MM.1S (cell line): ENCODE results near the gene CLDN25.

ENCODE experiments used
- EZH2 ChIP-seq: fragments of 300-600 bp; sonication (generic); optimal IDR thresholded peaks from 2 replicates; pipeline ENCODE3; 2017; ENCODE audit warnings: low read depth, mild to moderate bottlenecking, antibody characterized with exemption, low read length, mixed read lengths
- TF ChIP-seq, protein P1 (sequence below): fragments of 300-600 bp; sonication (generic); IDR thresholded peaks from 2 replicates; pipeline ENCODE4 v1.5.1; 2016; ENCODE audit warnings: antibody characterized with exemption, low read length, mixed read lengths

DNA sequence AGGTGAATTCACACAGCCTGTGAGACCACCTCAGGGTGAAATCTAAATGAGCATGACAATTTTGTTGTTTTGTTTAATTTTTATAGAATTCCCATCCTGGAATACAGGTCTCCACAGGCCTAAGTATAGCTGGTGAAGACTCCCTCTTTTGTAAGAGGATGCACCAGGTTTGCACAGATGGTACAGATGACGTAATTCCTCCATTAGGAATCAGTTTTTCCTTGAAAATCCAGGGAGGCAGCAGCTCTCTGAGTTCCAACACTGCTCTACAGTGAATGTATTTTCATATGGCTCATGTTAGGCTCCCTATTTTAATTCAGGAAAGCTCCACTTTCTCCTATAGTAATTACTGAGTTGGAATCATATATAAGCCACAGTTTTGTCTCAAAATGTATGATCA lies 48.6 kb downstream of the CLDN25 start:
- TF ChIP-seq, protein P1, sequence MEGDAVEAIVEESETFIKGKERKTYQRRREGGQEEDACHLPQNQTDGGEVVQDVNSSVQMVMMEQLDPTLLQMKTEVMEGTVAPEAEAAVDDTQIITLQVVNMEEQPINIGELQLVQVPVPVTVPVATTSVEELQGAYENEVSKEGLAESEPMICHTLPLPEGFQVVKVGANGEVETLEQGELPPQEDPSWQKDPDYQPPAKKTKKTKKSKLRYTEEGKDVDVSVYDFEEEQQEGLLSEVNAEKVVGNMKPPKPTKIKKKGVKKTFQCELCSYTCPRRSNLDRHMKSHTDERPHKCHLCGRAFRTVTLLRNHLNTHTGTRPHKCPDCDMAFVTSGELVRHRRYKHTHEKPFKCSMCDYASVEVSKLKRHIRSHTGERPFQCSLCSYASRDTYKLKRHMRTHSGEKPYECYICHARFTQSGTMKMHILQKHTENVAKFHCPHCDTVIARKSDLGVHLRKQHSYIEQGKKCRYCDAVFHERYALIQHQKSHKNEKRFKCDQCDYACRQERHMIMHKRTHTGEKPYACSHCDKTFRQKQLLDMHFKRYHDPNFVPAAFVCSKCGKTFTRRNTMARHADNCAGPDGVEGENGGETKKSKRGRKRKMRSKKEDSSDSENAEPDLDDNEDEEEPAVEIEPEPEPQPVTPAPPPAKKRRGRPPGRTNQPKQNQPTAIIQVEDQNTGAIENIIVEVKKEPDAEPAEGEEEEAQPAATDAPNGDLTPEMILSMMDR = no peak
- TF ChIP-seq EZH2 = no peak
